WI38 (cell line): Measurements from ENCODE around the gene MED13L.
"Not testable (repeated sequence)": the region's sequence is repeated elsewhere in the genome, so short reads cannot be mapped to it uniquely, and the experiment has no call there.

Source experiments
- H3K4me3 ChIP-seq: 2 replicates; pipeline ENCODE4 v1.5.1; 2011; ENCODE audit warnings: low read depth, mild to moderate bottlenecking, control low read depth, low read length
- CTCF ChIP-seq: IDR thresholded peaks from 2 replicates; pipeline ENCODE4 v1.5.1; 2012; ENCODE audit warnings: low read depth, mild to moderate bottlenecking, control low read depth, low read length

The MED13L gene

GRCh38 chr12:116287842-116288301, 10.4 kb upstream of the MED13L start:
- no peak for TF ChIP-seq CTCF
- no peak overlapping the region for H3K4me3 ChIP-seq

- TF ChIP-seq CTCF, result no peak
- H3K4me3 ChIP-seq, result no peak overlapping the region
These were observed 6.9 kb upstream of the MED13L start for GRCh38 chr12:116284396-116284795.

GRCh38 chr12:116283881-116284280, 6.4 kb upstream of the MED13L start:
- H3K4me3 ChIP-seq, result not testable (repeated sequence)

GRCh38 chr12:116282371-116283286, 5.1 kb upstream of the MED13L start:
- H3K4me3 ChIP-seq, result no peak overlapping the region
- TF ChIP-seq CTCF, result no peak

GRCh38 chr12:116280595-116281290, 3.2 kb upstream of the MED13L start:
- no peak overlapping the region for H3K4me3 ChIP-seq
- no peak for TF ChIP-seq CTCF

GRCh38 chr12:116278667-116279066, 1.2 kb upstream of the MED13L start:
- no peak for TF ChIP-seq CTCF
- no peak overlapping the region for H3K4me3 ChIP-seq

GRCh38 chr12:116278279-116278626, 760 bp upstream of the MED13L start:
- H3K4me3 ChIP-seq, result peak overlapping the region; percentile 46
- no peak for TF ChIP-seq CTCF
